ENCODE measurements around the gene KDELR3. TPM values are rescaled to one million over a fixed set of nuclear protein-coding genes. Genes with fewer than 3 reads are reported as not detected.

The KDELR3 gene
- polyA plus RNA-seq, 3 donors, result 8.5 to 10.4 (median 10.1) TPM

DNA sequence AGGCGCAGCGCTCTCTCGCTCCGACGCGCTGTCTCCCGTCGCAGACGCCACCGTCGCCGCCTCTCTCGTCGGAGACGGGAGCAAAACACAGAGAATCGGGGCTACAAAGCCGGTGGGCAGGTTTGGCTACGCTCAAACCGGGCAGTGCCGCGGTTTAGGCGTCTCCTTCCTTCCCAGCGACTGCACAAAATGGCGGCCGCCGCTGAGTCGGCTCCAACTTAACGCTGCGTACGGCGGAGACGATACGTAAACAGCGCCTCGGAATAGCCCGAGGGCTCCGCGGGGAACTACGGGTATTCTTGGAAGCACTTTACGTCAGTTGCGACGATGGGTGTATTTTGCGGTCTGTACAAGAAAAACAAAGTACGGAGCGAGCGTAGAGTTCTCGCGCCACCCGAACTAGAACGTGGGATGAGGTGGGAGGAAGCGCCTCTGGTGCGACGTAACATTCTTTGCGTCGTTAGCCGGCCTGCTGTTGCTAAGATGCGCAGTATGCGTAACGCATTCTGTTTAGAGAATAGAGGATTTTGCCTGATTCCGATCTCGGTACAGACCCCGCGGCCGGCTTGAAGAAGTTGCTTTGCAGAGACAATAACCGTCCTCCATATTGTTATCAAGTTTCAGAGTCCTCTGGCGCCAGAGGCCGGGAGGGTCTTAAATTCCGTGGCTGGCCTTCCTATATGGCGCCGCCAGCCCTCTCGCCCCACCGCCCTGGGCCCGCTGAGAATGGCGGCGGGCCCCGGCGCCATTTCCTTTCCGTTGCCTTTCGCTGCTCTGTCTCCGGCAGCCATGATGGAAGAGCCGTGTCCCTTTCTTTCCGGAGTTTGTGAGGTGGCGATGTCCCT is 38.4 kb downstream of the KDELR3 start, which contains the start of gene DDX17:
DDX17 (minus strand) TSS at position 194 of the 845 bp plus-strand sequence.
- DNase-seq, result peak; percentile 99

DNA sequence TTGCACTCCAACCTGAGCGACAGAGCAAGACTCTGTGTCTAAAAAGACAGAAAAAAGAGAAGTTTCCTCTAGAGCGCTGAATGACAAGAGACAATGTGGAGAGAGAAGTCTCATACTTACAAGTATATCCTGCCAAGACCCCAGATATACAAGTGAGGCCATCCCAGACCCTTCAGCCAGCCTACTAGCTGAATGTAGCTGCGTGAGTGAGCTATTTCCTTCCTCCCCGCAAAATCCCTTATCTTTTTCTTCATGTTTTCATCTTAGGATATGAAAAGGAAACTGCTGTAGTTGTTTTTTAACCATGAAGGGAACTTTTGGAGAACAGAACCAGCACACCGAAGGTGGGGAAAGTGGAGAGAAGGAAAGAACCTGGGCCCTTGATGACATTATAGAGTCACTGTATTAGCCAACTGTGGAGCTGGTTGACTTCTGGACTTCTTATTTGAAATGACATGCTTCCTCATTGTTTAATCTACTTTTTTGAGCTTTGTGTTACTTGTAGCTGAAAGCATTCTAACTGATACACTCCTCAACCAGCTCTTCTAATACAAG is 42.6 kb downstream of the KDELR3 start:
- DNase-seq, result no peak

DNA sequence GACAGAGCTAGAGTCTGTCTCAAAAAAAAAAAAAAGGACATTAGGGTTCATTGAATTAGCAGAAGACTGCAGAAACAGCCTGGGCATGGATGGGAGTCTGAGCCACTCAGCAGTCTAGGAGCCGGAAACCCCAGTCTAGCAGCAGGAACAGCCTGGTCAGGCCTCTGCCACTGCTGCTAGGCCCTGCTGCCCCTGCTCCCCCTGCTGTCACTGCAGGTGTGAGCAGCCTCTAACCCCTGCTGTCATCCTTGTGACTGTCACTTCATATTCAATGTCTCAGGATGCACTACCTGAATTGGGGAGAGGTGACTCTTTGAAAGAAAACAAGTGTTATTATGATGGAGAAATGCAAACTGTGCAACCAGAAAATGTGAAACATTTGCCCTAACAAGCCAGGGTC is 45.2 kb downstream of the KDELR3 start:
- no peak for DNase-seq

DNA sequence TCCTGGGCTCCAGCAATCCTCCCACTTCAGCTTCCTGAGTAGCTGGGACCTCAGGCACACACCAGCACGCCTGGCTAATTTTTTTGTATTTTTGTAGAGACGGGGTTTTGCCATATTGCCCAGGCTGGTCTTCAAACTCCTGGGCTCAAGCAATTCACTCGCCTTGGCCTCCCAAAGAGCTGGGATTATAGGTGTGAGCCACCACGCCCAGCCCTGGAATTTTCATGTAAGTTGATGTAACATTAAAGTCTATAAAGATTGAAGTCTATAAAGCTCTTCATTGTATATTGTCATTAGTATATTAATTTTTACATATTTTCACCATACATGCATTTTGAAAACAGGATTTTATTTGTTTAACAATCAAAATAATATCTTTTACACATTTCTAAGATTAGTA is 50.7 kb downstream of the KDELR3 start:
- DNase-seq, result no peak

DNA sequence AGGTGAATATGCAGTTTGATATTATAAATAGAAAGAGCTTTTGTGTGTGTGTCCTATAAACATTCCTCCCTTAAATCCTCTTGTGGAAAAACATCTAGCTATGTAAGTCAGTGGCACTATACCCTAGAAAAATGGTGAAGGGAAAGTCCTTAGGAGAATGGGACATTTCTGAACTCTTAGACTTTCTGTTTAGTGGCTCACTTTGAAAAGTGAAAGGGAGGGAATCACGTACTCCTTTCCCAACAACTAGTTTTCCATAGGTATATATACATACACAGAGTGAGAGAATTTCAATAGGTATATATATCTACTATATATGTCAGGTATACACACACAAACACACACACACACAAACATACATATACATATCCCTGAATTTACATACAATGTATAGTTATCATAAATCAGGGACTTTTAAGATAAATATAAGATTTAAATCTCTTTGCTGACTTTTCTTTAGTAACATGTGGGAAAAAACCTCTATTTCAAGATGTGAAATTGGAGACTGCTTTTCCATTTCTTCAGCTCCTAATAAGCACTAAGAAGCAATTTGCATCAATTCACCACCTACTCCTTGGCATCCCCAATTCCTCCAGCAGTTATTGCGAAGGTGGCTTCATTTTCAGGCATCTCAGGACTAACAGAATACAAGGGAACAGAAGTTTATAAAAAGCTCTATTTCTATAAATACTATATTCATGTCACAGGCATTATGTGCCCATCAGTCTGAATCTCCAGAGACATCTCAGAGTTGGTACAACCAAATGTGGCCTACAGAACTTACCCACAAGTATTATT is 51.8 kb downstream of the KDELR3 start:
- DNase-seq, result no peak

DNA sequence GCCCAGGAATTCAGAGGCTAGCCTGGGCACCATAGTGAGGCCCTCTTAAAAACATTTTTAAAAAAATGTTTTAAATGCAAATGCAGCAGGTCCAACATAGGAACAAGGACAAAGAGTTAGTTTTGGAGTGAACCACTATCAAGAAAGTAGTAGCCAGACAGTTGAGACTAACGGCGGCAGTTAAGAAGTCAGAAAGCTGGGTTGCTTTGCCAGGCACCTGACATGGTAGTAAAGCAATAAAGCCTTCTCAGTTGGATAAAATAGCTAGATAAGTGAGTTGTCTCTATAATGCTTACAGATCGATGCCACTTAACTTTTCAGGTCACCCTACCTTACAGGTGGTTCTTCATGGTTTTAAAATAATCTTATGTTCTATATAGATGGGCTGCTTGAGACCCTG is 55.1 kb downstream of the KDELR3 start:
- DNase-seq, result no peak

DNA sequence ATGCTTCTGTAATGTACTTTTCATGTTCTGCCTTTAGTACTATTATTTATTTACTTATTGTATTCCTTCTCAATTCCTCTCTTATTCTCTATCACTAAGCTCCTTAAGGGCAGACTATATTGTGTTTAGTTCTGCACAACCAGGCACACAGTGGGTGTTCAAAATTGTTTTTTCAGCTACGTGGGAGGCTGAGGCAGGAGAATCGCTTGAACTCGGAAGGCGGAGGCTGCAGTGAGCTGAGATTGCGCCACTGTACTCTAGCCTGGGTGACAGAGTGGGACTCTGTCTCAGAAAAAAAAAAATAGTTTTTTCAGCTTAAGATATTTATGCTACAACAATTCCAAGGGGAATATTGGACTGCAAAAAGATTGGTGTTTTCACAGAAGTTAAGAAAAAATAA is 55.6 kb downstream of the KDELR3 start:
- no peak for DNase-seq

DNA sequence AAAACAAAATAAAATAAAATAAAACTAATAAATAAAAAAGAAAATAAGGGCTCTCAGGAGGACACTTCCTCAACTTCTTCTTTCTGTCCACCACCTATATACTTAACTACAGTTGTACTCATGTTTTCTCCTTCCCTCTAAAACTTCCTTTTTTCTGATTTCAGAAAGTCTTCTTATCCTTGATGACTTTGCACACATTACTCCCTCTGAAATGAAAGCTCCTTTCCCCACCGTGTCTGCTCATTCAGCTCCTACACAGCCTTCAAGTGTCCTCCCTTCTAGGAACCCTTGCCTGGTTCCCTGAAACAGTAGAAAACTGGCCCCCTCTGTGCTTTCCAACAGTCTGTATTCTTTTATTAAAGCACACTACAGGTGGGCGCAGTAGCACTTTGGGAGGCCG is 56.5 kb downstream of the KDELR3 start:
- no peak for DNase-seq

DNA sequence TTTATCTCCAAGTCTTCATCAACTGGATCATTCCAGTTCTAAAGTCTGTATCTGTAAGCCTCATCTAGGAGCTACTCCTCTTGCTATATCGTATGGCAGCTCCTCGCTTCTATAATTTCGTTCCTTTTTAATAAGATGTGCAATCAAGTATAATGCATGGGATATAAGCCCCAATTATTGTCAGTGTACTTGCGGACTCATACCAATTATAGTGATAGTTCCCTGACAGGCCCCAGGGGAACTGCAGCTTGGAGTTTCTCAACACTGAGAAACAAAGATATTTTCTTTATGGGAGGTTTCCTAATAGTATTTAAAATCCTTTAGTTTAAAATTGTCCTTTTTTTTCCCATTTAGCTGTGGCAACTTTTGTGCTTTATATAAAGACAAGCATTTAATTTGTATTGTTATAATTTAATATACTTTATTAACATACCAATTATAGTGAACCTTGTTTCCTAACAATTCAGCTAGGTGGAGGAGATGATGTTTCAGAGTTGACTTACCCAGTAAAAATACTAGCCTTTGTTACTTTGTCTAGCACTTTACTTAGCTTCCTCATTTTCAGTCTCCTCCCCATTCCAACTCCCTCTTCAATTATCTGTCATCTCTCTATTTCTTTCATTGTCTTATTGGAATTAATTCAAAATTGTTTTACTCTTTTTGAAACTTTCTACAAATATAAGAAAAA is 63.5 kb downstream of the KDELR3 start:
- no peak for DNase-seq

Other genes starting within 250 kb of the KDELR3 start
- 10 to 100 TPM; 43.5 to 52.0 (median 45.4) TPM for gene TMEM184B, start 195.1 kb upstream of the KDELR3 start, polyA plus RNA-seq (ENCODE audit: insufficient read length in 3 of 3)
- 100 to 1,000 TPM; 136 to 196 (median 163) TPM for gene CSNK1E, start 150.7 kb upstream of the KDELR3 start, polyA plus RNA-seq (ENCODE audit: insufficient read length in 3 of 3)
- gene KCNJ4, start 12.9 kb upstream of the KDELR3 start, polyA plus RNA-seq (ENCODE audit: insufficient read length in 3 of 3), result under 1 TPM; 0.24 to 0.33 (median 0.31) TPM
- 1,000 to 10,000 TPM in 2 of 3 donors, 100 to 1,000 TPM in 1; 760 to 1,207 (median 1,072) TPM for gene DDX17, start 38.2 kb downstream of the KDELR3 start, polyA plus RNA-seq (ENCODE audit: insufficient read length in 3 of 3)
- gene DMC1, start 102.1 kb downstream of the KDELR3 start, polyA plus RNA-seq (ENCODE audit: insufficient read length in 3 of 3), result 1 to 10 TPM; 3.5 to 6.4 (median 4.1) TPM
- gene FAM227A, start 188.3 kb downstream of the KDELR3 start, polyA plus RNA-seq (ENCODE audit: insufficient read length in 3 of 3), result 10 to 100 TPM in 2 of 3 donors, 1 to 10 TPM in 1; 5.2 to 12.4 (median 10.7) TPM
- gene CBY1, start 188.5 kb downstream of the KDELR3 start, polyA plus RNA-seq (ENCODE audit: insufficient read length in 3 of 3), result 10 to 100 TPM; 59.7 to 62.5 (median 61.9) TPM
- 100 to 1,000 TPM in 1 of 3 donors, 10 to 100 TPM in 2; 81.7 to 106 (median 95.8) TPM for gene TOMM22, start 213.9 kb downstream of the KDELR3 start, polyA plus RNA-seq (ENCODE audit: insufficient read length in 3 of 3)
- 10 to 100 TPM; 39.4 to 41.7 (median 41.1) TPM for gene JOSD1, start 232.8 kb downstream of the KDELR3 start, polyA plus RNA-seq (ENCODE audit: insufficient read length in 3 of 3)
- gene GTPBP1, start 237.8 kb downstream of the KDELR3 start, polyA plus RNA-seq (ENCODE audit: insufficient read length in 3 of 3), result 10 to 100 TPM; 42.3 to 64.1 (median 56.7) TPM

All from renal pelvis (tissue), 4 donors.